ENCODE measurements around the gene EDDM13. TPM values are rescaled to one million over a fixed set of nuclear protein-coding genes. Genes with fewer than 3 reads are reported as not detected.

The EDDM13 gene
- total RNA-seq, 1 donor from 2014 or later: not detected

DNA sequence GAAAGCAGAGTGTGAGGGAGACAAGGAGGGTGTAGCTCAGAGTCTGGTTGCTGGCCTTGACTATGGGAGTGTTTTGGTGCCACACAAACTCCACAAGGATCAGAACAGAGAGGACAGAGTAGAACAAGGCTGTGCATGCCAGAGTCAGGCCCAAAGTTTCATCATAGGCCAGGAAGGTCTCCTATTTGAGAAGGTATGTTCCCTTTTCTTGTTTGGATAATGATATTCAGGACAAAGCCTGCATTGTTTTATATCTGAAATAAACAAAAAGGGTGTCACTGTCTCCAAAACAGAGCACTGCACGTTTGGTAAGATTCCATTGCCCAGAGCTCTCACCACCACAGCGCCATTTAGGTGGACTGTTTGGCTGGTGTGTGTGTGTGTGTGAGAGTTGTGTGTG, 45.2 kb downstream of the EDDM13 start:
- Histone ChIP-seq H3K36me3 (no peaks in the 10 kb centered on the region), H3K27ac (no peak overlapping the region), H3K4me1 (peaks cover 0 to 6% of the 10 kb centered on the region in 2 donors), H3K4me3 (no peak overlapping the region), H3K27me3 (no peaks in the 10 kb centered on the region), H3K9me3 (peaks cover 0 to 4% of the 10 kb centered on the region in 2 donors)
- TF ChIP-seq, protein P1, sequence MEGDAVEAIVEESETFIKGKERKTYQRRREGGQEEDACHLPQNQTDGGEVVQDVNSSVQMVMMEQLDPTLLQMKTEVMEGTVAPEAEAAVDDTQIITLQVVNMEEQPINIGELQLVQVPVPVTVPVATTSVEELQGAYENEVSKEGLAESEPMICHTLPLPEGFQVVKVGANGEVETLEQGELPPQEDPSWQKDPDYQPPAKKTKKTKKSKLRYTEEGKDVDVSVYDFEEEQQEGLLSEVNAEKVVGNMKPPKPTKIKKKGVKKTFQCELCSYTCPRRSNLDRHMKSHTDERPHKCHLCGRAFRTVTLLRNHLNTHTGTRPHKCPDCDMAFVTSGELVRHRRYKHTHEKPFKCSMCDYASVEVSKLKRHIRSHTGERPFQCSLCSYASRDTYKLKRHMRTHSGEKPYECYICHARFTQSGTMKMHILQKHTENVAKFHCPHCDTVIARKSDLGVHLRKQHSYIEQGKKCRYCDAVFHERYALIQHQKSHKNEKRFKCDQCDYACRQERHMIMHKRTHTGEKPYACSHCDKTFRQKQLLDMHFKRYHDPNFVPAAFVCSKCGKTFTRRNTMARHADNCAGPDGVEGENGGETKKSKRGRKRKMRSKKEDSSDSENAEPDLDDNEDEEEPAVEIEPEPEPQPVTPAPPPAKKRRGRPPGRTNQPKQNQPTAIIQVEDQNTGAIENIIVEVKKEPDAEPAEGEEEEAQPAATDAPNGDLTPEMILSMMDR (IDR thresholded peaks at IDR 0.05): no peak
- DNase-seq (ENCODE audit: low spot score in 2 of 2): no peak
- intact Hi-C loops (cut with DNase I): loop anchor here (10.0 kb wide), 5 partner anchors 517 to 1873 kb away; partner anchors contain the start of genes LENG8, UBE2S, ZIK1 and ZNF329

- TF ChIP-seq, protein P1 (IDR thresholded peaks at IDR 0.05): no peak
- no peak for DNase-seq (ENCODE audit: low spot score in 2 of 2)
- Histone ChIP-seq H3K4me1 (peaks cover 0 to 6% of the 10 kb centered on the region in 2 donors), H3K9me3 (peaks cover 0 to 4% of the 10 kb centered on the region in 2 donors), H3K27ac (no peak overlapping the region), H3K36me3 (no peaks in the 10 kb centered on the region), H3K27me3 (no peaks in the 10 kb centered on the region), H3K4me3 (no peak overlapping the region)
- intact Hi-C loops (cut with DNase I): loop anchor here (10.0 kb wide), 5 partner anchors 515 to 1875 kb away; partner anchors contain the start of genes LENG8, UBE2S, ZIK1 and ZNF329
Measured at GRCh38 chr19:56319991-56320390, 47.4 kb downstream of the EDDM13 start.

DNA sequence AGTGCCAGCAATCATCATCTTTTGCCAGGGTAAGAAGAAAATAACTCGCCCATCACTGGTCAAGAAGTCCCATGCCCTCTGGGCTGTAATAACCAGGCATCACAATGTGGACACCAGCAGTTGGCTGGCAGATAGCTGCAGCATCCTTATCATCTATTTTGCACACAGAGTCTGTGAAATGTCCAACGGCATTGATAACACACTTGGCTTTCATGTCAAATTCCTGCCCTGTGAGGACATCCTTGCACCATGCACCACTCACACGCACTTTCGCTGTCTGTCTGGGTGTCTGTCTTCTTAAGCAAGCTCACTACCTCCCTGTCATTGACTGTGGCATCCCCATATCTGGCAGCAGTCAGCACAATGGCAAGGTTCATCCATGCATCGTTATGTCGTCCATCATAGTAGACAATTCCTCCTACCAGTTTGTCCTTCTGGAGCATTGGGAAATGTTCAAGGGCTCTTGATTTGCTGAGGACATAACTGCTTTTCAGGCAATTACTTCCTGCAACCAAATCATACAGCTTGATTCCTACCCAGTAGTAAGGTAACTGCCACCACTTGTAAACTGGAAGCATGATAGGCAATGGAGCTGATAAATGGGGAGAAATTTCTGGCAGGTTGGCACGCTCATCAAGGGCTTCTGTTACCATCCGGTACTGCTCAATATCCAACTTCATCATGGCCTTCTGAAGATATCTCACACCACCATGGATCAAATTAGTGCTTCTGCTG, 48.9 kb downstream of the EDDM13 start:
- H3K4me3 ChIP-seq: no peak overlapping the region
- H3K27ac ChIP-seq: no peak overlapping the region
- DNase-seq (ENCODE audit: low spot score in 2 of 2): no peak
- no peaks in the 10 kb centered on the region for H3K4me1 ChIP-seq
- no peaks in the 10 kb centered on the region for H3K27me3 ChIP-seq
- TF ChIP-seq, protein P1 (IDR thresholded peaks at IDR 0.05): no peak
- peaks cover 0 to 4% of the 10 kb centered on the region in 2 donors for H3K9me3 ChIP-seq
- intact Hi-C loops (cut with DNase I): no loop called here
- H3K36me3 ChIP-seq: no peaks in the 10 kb centered on the region

DNA sequence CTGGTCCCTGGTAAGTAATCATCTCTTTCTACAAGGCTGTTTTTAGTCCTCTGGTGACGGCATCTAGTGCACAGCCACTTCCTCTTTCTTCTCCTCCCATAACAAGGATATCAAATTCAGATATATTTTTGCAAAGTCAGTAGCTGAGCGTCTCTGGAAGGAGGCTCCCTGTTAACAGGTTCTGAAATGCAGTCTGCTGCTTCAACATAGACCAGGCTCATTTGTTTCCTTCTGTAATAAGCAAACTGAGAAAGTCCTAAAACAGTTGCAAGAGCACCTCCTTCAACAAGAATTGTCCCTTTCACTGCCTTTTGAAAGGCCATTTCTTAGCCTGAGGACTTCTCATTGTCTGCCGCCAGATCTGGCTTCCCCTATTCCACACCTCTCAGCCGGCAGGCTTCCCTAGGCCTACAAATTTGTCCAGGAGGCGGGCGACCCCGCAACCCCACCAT, 49.5 kb downstream of the EDDM13 start:
- H3K4me1 ChIP-seq: no peaks in the 10 kb centered on the region
- DNase-seq (ENCODE audit: low spot score in 2 of 2): no peak
- TF ChIP-seq, protein P1 (IDR thresholded peaks at IDR 0.05): no peak
- intact Hi-C loops (cut with DNase I): no loop called here
- H3K36me3 ChIP-seq: no peaks in the 10 kb centered on the region
- no peaks in the 10 kb centered on the region for H3K27me3 ChIP-seq
- H3K27ac ChIP-seq: peak overlapping the region in 1 of 2 donors; percentile 29
- no peak overlapping the region for H3K4me3 ChIP-seq
- H3K9me3 ChIP-seq: peaks cover 0 to 4% of the 10 kb centered on the region in 2 donors

- no peaks in the 10 kb centered on the region for H3K4me1 ChIP-seq
- H3K9me3 ChIP-seq: peaks cover 0 to 4% of the 10 kb centered on the region in 2 donors
- H3K27me3 ChIP-seq: no peaks in the 10 kb centered on the region
- no peaks in the 10 kb centered on the region for H3K36me3 ChIP-seq
- no peak for DNase-seq (ENCODE audit: low spot score in 2 of 2)
- intact Hi-C loops (cut with DNase I): no loop called here
- H3K4me3 ChIP-seq: no peak overlapping the region
- no peak overlapping the region for H3K27ac ChIP-seq
- TF ChIP-seq, protein P1 (IDR thresholded peaks at IDR 0.05): no peak
Measured at GRCh38 chr19:56324436-56324835, 51.9 kb downstream of the EDDM13 start.
